SK-N-SH treated with all-trans-retinoic acid at 6 μM for 48 hours (cell line): ENCODE measurements around the gene ASCL1.

Source experiments
- ATAC-seq: fragments of 200-7000 bp; cut with Tn5 transposase; 3 replicates; pipeline ENCODE4 v1.9.1; 2020; ENCODE audit warnings: mild to moderate bottlenecking, moderate library complexity
- ARNTL ChIP-seq: fragments of 450-650 bp; formaldehyde crosslinking; IDR thresholded peaks from 2 replicates; pipeline ENCODE4 v1.5.0; 2020; ENCODE audit warnings: low read depth, mild to moderate bottlenecking, moderate library complexity, borderline replicate concordance
- BACH2 ChIP-seq: fragments of 250-450 bp; sonication (Bioruptor Pico); IDR thresholded peaks from 2 replicates; pipeline ENCODE4 v1.9.0; 2021; ENCODE audit warnings: mild to moderate bottlenecking, borderline replicate concordance
- CSDC2 ChIP-seq: fragments of 250-450 bp; sonication (Bioruptor Pico); IDR thresholded peaks from 2 replicates; pipeline ENCODE4 v1.5.0; 2020; ENCODE audit warnings: mild to moderate bottlenecking, moderate library complexity
- ESRRG ChIP-seq: fragments of 250-450 bp; sonication (Bioruptor Pico); IDR thresholded peaks from 2 replicates; pipeline ENCODE4 v1.6.1; 2021; ENCODE audit warnings: mild to moderate bottlenecking
- GLIS3 ChIP-seq: fragments of 250-450 bp; sonication (Bioruptor Pico); IDR thresholded peaks from 2 replicates; pipeline ENCODE4 v1.5.0; 2020; ENCODE audit warnings: mild to moderate bottlenecking, moderate library complexity
- ISL1 ChIP-seq: fragments of 250-450 bp; sonication (Bioruptor Pico); IDR thresholded peaks from 2 replicates; pipeline ENCODE4 v2.1.2; 2022; ENCODE audit warnings: mild to moderate bottlenecking, moderate library complexity
- OSR1 ChIP-seq: fragments of 250-450 bp; sonication (Bioruptor Pico); IDR thresholded peaks from 2 replicates; pipeline ENCODE4 v1.8.0; 2022; ENCODE audit warnings: moderate library complexity, mild to moderate bottlenecking, inconsistent platforms
- PPARA ChIP-seq: fragments of 250-450 bp; sonication (Bioruptor Pico); IDR thresholded peaks from 2 replicates; pipeline ENCODE4 v1.5.0; 2020; ENCODE audit warnings: mild to moderate bottlenecking, borderline replicate concordance
- RARB ChIP-seq: fragments of 250-450 bp; sonication (Bioruptor Pico); IDR thresholded peaks from 2 replicates; pipeline ENCODE4 v1.8.0; 2021; ENCODE audit warnings: mild to moderate bottlenecking, moderate library complexity
- SNAI2 ChIP-seq: fragments of 250-450 bp; sonication (Bioruptor Pico); IDR thresholded peaks from 2 replicates; pipeline ENCODE4 v1.5.0; 2020; ENCODE audit warnings: mild to moderate bottlenecking, moderate library complexity
- TCF4 ChIP-seq: fragments of 250-450 bp; sonication (Bioruptor Pico); IDR thresholded peaks from 2 replicates; pipeline ENCODE4 v1.8.0; 2021; ENCODE audit warnings: mild to moderate bottlenecking, moderate library complexity, borderline replicate concordance
- TOX ChIP-seq: fragments of 250-450 bp; sonication (Bioruptor Pico); IDR thresholded peaks from 2 replicates; pipeline ENCODE4 v1.8.0; 2021; ENCODE audit warnings: mild to moderate bottlenecking, moderate library complexity, borderline replicate concordance
- ZC3H10 ChIP-seq: fragments of 250-450 bp; sonication (Bioruptor Pico); IDR thresholded peaks from 2 replicates; pipeline ENCODE4 v1.5.1; 2021; ENCODE audit warnings: mild to moderate bottlenecking, moderate library complexity
- ZFP3 ChIP-seq: fragments of 250-450 bp; sonication (Bioruptor Pico); IDR thresholded peaks from 2 replicates; pipeline ENCODE4 v1.5.0; 2020; ENCODE audit warnings: mild to moderate bottlenecking, moderate library complexity
- ZFP30 ChIP-seq: fragments of 450-650 bp; formaldehyde crosslinking; IDR thresholded peaks from 2 replicates; pipeline ENCODE4 v1.5.0; 2022; ENCODE audit warnings: mild to moderate bottlenecking, moderate library complexity
- ZNF565 ChIP-seq: fragments of 450-650 bp; formaldehyde crosslinking; conservative IDR thresholded peaks from 2 replicates; pipeline ENCODE4 v1.5.0; 2020; ENCODE audit warnings: low read depth, mild to moderate bottlenecking, moderate library complexity
- ZNF70 ChIP-seq: fragments of 450-650 bp; formaldehyde crosslinking; IDR thresholded peaks from 2 replicates; pipeline ENCODE4 v1.5.0; 2020; ENCODE audit warnings: mild to moderate bottlenecking, moderate library complexity
- TF ChIP-seq, protein P1 (sequence below): fragments of 250-450 bp; sonication (Bioruptor Pico); IDR thresholded peaks from 2 replicates; pipeline ENCODE4 v1.5.1; 2020; ENCODE audit warnings: low read depth, mild to moderate bottlenecking, moderate library complexity
- TF ChIP-seq, protein P2 (sequence below): fragments of 250-450 bp; sonication (Bioruptor Pico); IDR thresholded peaks from 2 replicates; pipeline ENCODE4 v1.5.1; 2021; ENCODE audit warnings: mild to moderate bottlenecking, moderate library complexity
- TF ChIP-seq, protein P3 (sequence below): fragments of 250-450 bp; sonication (Bioruptor Pico); IDR thresholded peaks from 2 replicates; pipeline ENCODE4 v1.8.0; 2021; ENCODE audit warnings: low read depth, mild to moderate bottlenecking, moderate library complexity, borderline replicate concordance
- TF ChIP-seq, protein P4 (sequence below): fragments of 250-450 bp; sonication (Bioruptor Pico); IDR thresholded peaks from 2 replicates; pipeline ENCODE4 v1.5.0; 2020; ENCODE audit warnings: mild to moderate bottlenecking, moderate library complexity

Gene ASCL1

DNA sequence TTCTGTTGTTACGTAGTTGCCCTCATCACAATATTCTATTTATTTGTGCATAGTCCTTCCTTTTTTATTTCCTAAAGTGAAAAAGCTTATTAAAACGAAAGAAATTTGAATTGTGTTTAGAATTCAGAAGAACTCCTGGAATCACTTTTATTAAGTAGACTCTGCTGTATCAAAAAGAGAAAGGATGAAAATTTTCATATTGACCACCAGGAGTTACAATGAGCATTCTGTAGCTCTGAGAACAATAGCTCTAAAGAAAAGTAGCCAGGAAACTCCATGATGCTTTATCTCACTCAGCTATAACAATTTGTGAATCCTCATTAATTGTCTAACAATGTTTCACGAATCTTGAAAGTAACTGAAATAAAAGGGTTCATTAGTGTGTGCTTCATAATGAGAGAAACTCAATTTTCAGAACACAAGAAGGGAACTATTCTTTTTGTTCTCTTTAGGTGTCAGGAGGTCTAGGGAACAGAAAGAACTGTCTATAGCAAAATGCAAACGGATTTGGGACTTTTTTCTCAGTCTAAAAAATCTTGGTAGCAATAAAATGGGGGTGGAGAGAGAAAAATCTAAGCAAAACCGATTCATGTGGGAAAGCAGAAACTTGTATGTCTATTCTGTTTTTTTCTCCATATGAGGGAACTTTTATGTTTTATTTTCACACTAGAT lies 19.3 kb downstream of the ASCL1 start:
- TF ChIP-seq, protein P1, sequence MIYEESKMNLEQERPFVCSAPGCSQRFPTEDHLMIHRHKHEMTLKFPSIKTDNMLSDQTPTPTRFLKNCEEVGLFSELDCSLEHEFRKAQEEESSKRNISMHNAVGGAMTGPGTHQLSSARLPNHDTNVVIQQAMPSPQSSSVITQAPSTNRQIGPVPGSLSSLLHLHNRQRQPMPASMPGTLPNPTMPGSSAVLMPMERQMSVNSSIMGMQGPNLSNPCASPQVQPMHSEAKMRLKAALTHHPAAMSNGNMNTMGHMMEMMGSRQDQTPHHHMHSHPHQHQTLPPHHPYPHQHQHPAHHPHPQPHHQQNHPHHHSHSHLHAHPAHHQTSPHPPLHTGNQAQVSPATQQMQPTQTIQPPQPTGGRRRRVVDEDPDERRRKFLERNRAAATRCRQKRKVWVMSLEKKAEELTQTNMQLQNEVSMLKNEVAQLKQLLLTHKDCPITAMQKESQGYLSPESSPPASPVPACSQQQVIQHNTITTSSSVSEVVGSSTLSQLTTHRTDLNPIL (CRISPR knock-in tag): no peak
- TF ChIP-seq ISL1 (CRISPR knock-in tag) (no peak), BACH2 (no peak), TCF4 (CRISPR knock-in tag) (no peak), ZNF565 (CRISPR knock-in tag) (no peak)
- TF ChIP-seq, protein P2, sequence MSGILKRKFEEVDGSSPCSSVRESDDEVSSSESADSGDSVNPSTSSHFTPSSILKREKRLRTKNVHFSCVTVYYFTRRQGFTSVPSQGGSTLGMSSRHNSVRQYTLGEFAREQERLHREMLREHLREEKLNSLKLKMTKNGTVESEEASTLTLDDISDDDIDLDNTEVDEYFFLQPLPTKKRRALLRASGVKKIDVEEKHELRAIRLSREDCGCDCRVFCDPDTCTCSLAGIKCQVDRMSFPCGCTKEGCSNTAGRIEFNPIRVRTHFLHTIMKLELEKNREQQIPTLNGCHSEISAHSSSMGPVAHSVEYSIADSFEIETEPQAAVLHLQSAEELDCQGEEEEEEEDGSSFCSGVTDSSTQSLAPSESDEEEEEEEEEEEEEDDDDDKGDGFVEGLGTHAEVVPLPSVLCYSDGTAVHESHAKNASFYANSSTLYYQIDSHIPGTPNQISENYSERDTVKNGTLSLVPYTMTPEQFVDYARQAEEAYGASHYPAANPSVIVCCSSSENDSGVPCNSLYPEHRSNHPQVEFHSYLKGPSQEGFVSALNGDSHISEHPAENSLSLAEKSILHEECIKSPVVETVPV (CRISPR knock-in tag): no peak
- TF ChIP-seq, protein P3, sequence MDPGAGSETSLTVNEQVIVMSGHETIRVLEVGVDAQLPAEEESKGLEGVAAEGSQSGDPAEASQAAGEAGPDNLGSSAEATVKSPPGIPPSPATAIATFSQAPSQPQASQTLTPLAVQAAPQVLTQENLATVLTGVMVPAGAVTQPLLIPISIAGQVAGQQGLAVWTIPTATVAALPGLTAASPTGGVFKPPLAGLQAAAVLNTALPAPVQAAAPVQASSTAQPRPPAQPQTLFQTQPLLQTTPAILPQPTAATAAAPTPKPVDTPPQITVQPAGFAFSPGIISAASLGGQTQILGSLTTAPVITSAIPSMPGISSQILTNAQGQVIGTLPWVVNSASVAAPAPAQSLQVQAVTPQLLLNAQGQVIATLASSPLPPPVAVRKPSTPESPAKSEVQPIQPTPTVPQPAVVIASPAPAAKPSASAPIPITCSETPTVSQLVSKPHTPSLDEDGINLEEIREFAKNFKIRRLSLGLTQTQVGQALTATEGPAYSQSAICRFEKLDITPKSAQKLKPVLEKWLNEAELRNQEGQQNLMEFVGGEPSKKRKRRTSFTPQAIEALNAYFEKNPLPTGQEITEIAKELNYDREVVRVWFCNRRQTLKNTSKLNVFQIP (CRISPR knock-in tag): no peak
- no peak for ATAC-seq

DNA sequence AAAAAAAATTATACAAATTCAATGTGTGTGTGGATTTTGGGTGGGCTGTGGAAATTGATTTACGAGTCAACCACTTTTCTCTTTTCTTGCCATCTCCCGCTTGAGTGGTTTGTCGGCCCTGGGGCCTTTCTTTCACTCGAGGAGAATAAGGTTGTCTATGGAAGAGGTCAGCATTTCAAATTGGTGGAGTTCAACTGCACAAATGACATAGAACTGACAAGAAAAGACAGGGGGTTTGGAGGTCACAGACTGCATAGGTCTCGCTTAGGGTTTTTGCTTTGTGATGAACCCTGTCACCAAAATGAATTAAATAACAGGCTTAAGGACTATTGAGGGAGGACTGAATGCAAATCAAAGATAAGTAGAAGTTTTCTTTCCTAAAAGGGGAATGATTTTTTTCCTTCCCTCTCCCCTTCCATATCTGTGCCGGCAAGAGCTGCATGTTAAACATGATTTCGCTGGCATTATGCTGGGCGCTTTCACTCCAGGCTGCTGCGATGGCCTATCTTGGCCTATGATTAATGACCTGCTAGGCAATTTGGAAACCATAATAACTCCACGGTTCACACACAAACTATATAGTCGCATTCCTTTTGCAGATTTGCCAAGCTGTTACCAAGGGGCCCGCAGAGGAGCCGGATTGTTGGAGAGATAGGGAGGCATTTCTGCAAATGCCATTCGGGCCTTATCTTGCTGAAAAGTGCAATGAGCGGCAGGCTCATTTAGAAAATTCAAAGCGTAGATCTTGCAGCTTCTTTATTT lies 20.7 kb downstream of the ASCL1 start:
- TF ChIP-seq RARB (CRISPR knock-in tag) (no peak), PPARA (CRISPR knock-in tag) (no peak), SNAI2 (CRISPR knock-in tag) (no peak), ZNF565 (CRISPR knock-in tag) (no peak), TOX (CRISPR knock-in tag) (no peak), TCF4 (CRISPR knock-in tag) (no peak), ESRRG (CRISPR knock-in tag) (no peak), OSR1 (no peak), CSDC2 (CRISPR knock-in tag) (no peak), BACH2 (no peak), ISL1 (CRISPR knock-in tag) (no peak), GLIS3 (CRISPR knock-in tag) (no peak), ARNTL (CRISPR knock-in tag) (no peak)
- TF ChIP-seq, protein P3 (CRISPR knock-in tag): no peak
- TF ChIP-seq, protein P1 (CRISPR knock-in tag): no peak
- ATAC-seq: no peak

DNA sequence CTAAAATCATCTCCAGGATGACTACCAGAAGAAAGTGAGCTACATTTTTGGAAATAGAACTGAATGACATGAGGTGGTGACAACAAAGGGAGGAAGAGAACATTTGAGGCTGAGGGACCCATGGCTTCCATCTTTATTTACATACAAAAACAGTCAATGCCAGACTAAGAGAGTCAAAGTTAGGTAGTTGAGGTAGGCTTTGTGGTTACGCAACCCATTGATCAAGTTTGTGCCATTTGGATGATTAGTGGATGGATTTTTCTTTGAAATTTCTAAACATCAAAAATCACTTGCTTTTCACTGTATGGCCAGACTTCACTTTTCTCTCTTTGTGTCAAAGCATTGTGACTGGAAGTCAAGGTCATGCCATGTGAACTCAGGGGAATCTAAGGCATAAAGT lies 22.9 kb downstream of the ASCL1 start:
- ATAC-seq: no peak
- TF ChIP-seq RARB (CRISPR knock-in tag) (no peak), TCF4 (CRISPR knock-in tag) (no peak), ARNTL (CRISPR knock-in tag) (no peak), BACH2 (no peak), ZC3H10 (CRISPR knock-in tag) (no peak), ZFP3 (CRISPR knock-in tag) (no peak), ZFP30 (no peak), ZNF70 (CRISPR knock-in tag) (no peak), CSDC2 (CRISPR knock-in tag) (no peak), SNAI2 (CRISPR knock-in tag) (no peak)
- TF ChIP-seq, protein P1 (CRISPR knock-in tag): no peak
- TF ChIP-seq, protein P4, sequence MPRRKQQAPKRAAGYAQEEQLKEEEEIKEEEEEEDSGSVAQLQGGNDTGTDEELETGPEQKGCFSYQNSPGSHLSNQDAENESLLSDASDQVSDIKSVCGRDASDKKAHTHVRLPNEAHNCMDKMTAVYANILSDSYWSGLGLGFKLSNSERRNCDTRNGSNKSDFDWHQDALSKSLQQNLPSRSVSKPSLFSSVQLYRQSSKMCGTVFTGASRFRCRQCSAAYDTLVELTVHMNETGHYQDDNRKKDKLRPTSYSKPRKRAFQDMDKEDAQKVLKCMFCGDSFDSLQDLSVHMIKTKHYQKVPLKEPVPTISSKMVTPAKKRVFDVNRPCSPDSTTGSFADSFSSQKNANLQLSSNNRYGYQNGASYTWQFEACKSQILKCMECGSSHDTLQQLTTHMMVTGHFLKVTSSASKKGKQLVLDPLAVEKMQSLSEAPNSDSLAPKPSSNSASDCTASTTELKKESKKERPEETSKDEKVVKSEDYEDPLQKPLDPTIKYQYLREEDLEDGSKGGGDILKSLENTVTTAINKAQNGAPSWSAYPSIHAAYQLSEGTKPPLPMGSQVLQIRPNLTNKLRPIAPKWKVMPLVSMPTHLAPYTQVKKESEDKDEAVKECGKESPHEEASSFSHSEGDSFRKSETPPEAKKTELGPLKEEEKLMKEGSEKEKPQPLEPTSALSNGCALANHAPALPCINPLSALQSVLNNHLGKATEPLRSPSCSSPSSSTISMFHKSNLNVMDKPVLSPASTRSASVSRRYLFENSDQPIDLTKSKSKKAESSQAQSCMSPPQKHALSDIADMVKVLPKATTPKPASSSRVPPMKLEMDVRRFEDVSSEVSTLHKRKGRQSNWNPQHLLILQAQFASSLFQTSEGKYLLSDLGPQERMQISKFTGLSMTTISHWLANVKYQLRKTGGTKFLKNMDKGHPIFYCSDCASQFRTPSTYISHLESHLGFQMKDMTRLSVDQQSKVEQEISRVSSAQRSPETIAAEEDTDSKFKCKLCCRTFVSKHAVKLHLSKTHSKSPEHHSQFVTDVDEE (CRISPR knock-in tag): no peak
